OCI-LY1 (cell line): Measurements from ENCODE around the gene RPRD1A.
A peak's percentile ranks its signal among the peaks of the same experiment; 100 is the strongest.

ENCODE experiments used
- H2AFZ ChIP-seq: fragments of 200-600 bp; sonication (generic), shearing (Covaris generic); 2 replicates; pipeline ENCODE4 v1.6.0; 2014; ENCODE audit warnings: antibody characterized with exemption, mild to moderate bottlenecking, low read length
- H3F3A ChIP-seq: fragments of 200-600 bp; sonication (generic), shearing (Covaris generic); 2 replicates; pipeline ENCODE4 v1.6.0; 2014; ENCODE audit warnings: mild to moderate bottlenecking, antibody characterized with exemption, low read length, moderate library complexity; ENCODE audit not compliant: insufficient read depth
- H3K27ac ChIP-seq: fragments of 200-600 bp; sonication (generic); 2 replicates; pipeline ENCODE4 v1.5.1; 2014; ENCODE audit warnings: low read length, mixed run types, mild to moderate bottlenecking, low read depth; ENCODE audit not compliant: poor library complexity, severe bottlenecking
- H3K27me3 ChIP-seq: fragments of 200-600 bp; sonication (generic); 2 replicates; pipeline ENCODE4 v1.6.0; 2014; ENCODE audit warnings: antibody characterized with exemption, mild to moderate bottlenecking, low read length, moderate library complexity; ENCODE audit not compliant: insufficient read depth
- H3K36me3 ChIP-seq: fragments of 200-600 bp; sonication (generic); 2 replicates; pipeline ENCODE4 v1.6.1; 2014; ENCODE audit warnings: mild to moderate bottlenecking, antibody characterized with exemption, low read length, moderate library complexity, mixed read lengths; ENCODE audit not compliant: insufficient read depth
- H3K4me1 ChIP-seq: fragments of 200-600 bp; sonication (generic); 2 replicates; pipeline ENCODE4 v1.5.1; 2014; ENCODE audit warnings: mild to moderate bottlenecking, low read length, moderate library complexity; ENCODE audit not compliant: insufficient read depth, severe bottlenecking
- H3K4me2 ChIP-seq: fragments of 200-600 bp; sonication (generic), shearing (Covaris generic); 2 replicates; pipeline ENCODE4 v1.6.1; 2014; ENCODE audit warnings: low read length
- H3K4me3 ChIP-seq: fragments of 200-600 bp; sonication (generic); 2 replicates; pipeline ENCODE4 v1.5.1; 2014; ENCODE audit warnings: low read length, low read depth, mild to moderate bottlenecking, mixed read lengths; ENCODE audit not compliant: poor library complexity, severe bottlenecking
- H3K79me2 ChIP-seq: fragments of 200-600 bp; shearing (Covaris generic); 2 replicates; pipeline ENCODE4 v1.6.1; 2016; ENCODE audit warnings: mixed run types, low read length, mixed read lengths; ENCODE audit not compliant: insufficient read depth
- H3K9ac ChIP-seq: fragments of 200-600 bp; sonication (generic), shearing (Covaris generic); 2 replicates; pipeline ENCODE4 v1.6.1; 2014; ENCODE audit warnings: mild to moderate bottlenecking, low read length, mixed read lengths
- H3K9me2 ChIP-seq: fragments of 200-600 bp; sonication (generic), shearing (Covaris generic); 2 replicates; pipeline ENCODE4 v1.6.1; 2014; ENCODE audit warnings: low read depth, mild to moderate bottlenecking, low read length, mixed read lengths
- H3K9me3 ChIP-seq: fragments of 200-600 bp; shearing (Covaris generic); 2 replicates; pipeline ENCODE4 v1.6.1; 2014; ENCODE audit warnings: low read length, mixed read lengths
- H4K20me1 ChIP-seq: fragments of 200-600 bp; sonication (generic), shearing (Covaris generic); 2 replicates; pipeline ENCODE4 v1.6.0; 2016; ENCODE audit warnings: mild to moderate bottlenecking, low read length; ENCODE audit not compliant: insufficient read depth
- EZH2 ChIP-seq: fragments of 200-600 bp; sonication (generic), shearing (Covaris generic); IDR thresholded peaks from 2 replicates; pipeline ENCODE4 v1.8.0; 2017; ENCODE audit warnings: borderline replicate concordance, mixed run types, mild to moderate bottlenecking, antibody characterized with exemption, low read length, moderate library complexity, mixed read lengths
- TF ChIP-seq, protein P1 (sequence below): fragments of 200-600 bp; sonication (generic), shearing (Covaris generic); IDR thresholded peaks from 2 replicates; pipeline ENCODE4 v1.5.1; 2017; ENCODE audit warnings: mild to moderate bottlenecking, antibody characterized with exemption, low read length, moderate library complexity, mixed read lengths

The RPRD1A gene

DNA sequence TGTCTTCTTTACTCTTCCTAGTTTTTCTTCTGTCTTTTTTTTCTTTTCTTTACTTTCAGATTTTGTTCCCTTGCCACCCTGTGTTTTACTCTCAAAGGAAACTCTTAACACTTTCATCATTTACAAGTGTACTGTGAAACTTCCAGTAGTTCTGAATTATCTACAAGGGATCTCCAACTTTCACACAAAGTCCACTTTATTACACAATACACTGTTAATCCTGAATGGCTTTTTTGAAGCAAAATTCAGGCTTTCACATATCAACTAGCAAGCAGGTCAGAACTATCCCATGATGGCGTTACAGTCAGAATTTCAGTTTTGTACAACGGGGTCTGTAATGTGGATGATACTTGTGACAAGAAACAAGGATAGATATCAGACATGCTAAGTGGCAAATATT lies 60.4 kb downstream of the RPRD1A start:
- Histone ChIP-seq H3K9me3 (no peaks in the 10 kb centered on the region), H4K20me1 (no peaks in the 10 kb centered on the region), H3K9ac (no peak overlapping the region), H3K4me1 (no peaks in the 10 kb centered on the region), H3K9me2 (no peaks in the 10 kb centered on the region), H2AFZ (no peak overlapping the region), H3K36me3 (no peaks in the 10 kb centered on the region), H3K4me2 (no peak overlapping the region), H3K27ac (no peak overlapping the region), H3K27me3 (no peaks in the 10 kb centered on the region), H3K79me2 (no peaks in the 10 kb centered on the region), H3K4me3 (no peak overlapping the region), H3F3A (no peaks in the 10 kb centered on the region)
- no peak for TF ChIP-seq EZH2
- TF ChIP-seq, protein P1, sequence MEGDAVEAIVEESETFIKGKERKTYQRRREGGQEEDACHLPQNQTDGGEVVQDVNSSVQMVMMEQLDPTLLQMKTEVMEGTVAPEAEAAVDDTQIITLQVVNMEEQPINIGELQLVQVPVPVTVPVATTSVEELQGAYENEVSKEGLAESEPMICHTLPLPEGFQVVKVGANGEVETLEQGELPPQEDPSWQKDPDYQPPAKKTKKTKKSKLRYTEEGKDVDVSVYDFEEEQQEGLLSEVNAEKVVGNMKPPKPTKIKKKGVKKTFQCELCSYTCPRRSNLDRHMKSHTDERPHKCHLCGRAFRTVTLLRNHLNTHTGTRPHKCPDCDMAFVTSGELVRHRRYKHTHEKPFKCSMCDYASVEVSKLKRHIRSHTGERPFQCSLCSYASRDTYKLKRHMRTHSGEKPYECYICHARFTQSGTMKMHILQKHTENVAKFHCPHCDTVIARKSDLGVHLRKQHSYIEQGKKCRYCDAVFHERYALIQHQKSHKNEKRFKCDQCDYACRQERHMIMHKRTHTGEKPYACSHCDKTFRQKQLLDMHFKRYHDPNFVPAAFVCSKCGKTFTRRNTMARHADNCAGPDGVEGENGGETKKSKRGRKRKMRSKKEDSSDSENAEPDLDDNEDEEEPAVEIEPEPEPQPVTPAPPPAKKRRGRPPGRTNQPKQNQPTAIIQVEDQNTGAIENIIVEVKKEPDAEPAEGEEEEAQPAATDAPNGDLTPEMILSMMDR = no peak

DNA sequence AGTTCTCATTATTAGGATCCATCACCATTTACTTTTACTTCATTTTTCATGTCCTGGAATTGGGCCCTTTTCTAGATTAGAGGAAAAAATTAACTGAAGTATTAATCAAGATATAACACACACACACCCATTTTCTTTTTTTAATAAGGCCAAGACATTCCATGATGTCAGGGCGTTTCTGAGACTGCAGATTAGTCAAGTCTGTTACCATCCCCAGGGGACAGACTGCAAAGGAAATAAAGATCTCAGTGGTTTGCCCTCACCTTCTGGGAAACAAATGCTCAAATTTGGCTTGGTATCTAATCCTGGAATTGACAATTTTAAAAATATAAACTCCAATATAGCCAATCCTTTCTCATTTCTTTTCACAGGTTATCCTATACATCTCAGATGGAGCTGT lies 67.4 kb downstream of the RPRD1A start:
- TF ChIP-seq, protein P1 = no peak
- no peak for TF ChIP-seq EZH2
- no peaks in the 10 kb centered on the region for H4K20me1 ChIP-seq
- H2AFZ ChIP-seq = no peak overlapping the region

DNA sequence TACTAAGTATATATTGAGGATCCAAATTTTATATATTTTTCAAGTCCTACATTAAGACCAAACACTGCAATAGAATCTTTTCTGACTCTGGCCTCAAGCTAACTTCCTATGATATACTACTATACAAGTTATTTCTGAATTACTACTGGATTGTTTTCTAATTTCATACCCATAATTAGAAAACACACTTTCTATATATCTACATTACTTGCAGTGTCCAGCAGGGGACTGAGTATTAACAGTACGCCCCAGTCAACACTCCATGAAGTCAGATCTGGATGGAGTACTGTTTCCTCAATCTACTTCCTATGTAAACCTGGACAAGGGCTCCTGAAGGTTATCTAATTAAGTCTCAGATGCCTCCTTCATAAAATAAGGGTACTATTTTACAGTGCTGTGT lies 68.4 kb downstream of the RPRD1A start:
- Histone ChIP-seq H4K20me1 (no peaks in the 10 kb centered on the region), H3K27me3 (no peaks in the 10 kb centered on the region)

More for the DNA sequence above, 67.4 kb downstream of the RPRD1A start:
- no peaks in the 10 kb centered on the region for H3K9me3 ChIP-seq
- H3K4me2 ChIP-seq = no peak overlapping the region
- H3K36me3 ChIP-seq = no peaks in the 10 kb centered on the region
- no peaks in the 10 kb centered on the region for H3K9me2 ChIP-seq
- no peaks in the 10 kb centered on the region for H3K4me1 ChIP-seq
- no peaks in the 10 kb centered on the region for H3K27me3 ChIP-seq
- no peak overlapping the region for H3K27ac ChIP-seq
- no peak overlapping the region for H3K9ac ChIP-seq
- H3F3A ChIP-seq = no peaks in the 10 kb centered on the region
- no peaks in the 10 kb centered on the region for H3K79me2 ChIP-seq
- H3K4me3 ChIP-seq = no peak overlapping the region

More for the DNA sequence above, 68.4 kb downstream of the RPRD1A start:
- no peak overlapping the region for H3K4me2 ChIP-seq
- H3F3A ChIP-seq = no peaks in the 10 kb centered on the region
- no peak for TF ChIP-seq EZH2
- TF ChIP-seq, protein P1 = peak; percentile 39
- H3K9me3 ChIP-seq = no peaks in the 10 kb centered on the region
- no peaks in the 10 kb centered on the region for H3K4me1 ChIP-seq
- no peaks in the 10 kb centered on the region for H3K9me2 ChIP-seq
- H3K9ac ChIP-seq = no peak overlapping the region
- no peaks in the 10 kb centered on the region for H3K36me3 ChIP-seq
- no peak overlapping the region for H3K27ac ChIP-seq
- H3K4me3 ChIP-seq = no peak overlapping the region
- no peaks in the 10 kb centered on the region for H3K79me2 ChIP-seq
- H2AFZ ChIP-seq = no peak overlapping the region
